Measurements from ENCODE around the gene TOX3.

Gene TOX3

DNA sequence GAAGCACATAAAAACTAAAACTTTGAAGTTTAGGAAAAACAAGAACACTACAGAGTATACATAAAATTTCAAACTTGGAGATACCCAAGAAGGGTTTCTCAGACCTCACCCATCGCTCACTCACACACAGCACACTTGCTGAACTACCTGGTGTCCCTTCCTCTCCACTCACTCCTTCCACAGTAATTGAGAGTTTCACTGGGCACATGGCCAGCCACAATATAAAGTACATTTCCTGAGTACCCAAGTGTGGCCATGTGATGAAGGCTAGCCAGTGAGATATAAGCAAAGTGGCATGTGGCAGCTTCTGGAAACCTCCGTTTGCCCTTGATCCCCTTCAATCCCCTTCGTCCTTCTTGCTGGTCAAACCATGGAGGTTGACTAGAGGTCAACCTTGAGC is 11.9 kb downstream of the TOX3 start:
- DNase-seq: no peak

- DNase-seq: no peak
Observed at GRCh38 chr16:52533296-52533695, 13.6 kb downstream of the TOX3 start.

- no peak for DNase-seq
Observed at GRCh38 chr16:52532384-52532783, 14.6 kb downstream of the TOX3 start.

DNA sequence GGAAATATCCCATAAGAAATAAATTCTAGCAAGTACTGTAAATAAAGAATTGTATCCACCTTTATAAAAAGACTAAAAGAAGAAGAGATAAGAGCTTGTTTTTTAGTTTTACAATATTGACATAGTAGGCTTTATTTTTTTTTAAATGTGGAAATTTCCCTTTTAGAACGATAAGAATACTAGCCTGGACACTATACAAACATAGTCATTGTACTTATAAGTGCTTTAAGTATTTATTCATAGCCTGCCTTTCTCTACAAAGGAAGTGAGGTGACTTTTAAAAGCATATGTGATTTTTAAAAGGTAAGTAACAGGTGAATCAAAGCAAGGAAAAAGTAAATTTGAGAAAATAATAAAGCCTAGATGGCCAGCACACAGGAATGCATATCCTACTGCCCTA is 17.7 kb downstream of the TOX3 start:
- no peak for DNase-seq

- DNase-seq: no peak
Observed at GRCh38 chr16:52528393-52529065, 18.4 kb downstream of the TOX3 start.

DNA sequence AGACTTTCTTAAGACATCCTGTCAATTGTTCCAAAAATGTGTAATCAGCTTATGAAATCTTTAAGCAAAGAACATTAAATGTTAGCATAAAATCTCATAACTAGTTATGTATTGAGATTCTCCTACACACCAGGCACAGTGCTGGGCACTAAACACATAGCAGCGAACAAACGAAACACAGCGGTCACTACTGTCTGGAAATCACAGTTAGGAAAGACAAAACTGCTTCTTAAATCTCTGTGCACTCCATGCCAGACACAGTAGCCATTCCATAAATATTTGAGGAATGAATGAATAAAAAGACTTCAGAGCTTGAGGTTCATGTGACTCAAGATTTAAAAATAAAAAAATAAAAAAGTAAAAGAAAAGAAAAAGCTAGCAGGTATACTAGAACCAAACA is 20.1 kb downstream of the TOX3 start:
- DNase-seq: no peak

DNA sequence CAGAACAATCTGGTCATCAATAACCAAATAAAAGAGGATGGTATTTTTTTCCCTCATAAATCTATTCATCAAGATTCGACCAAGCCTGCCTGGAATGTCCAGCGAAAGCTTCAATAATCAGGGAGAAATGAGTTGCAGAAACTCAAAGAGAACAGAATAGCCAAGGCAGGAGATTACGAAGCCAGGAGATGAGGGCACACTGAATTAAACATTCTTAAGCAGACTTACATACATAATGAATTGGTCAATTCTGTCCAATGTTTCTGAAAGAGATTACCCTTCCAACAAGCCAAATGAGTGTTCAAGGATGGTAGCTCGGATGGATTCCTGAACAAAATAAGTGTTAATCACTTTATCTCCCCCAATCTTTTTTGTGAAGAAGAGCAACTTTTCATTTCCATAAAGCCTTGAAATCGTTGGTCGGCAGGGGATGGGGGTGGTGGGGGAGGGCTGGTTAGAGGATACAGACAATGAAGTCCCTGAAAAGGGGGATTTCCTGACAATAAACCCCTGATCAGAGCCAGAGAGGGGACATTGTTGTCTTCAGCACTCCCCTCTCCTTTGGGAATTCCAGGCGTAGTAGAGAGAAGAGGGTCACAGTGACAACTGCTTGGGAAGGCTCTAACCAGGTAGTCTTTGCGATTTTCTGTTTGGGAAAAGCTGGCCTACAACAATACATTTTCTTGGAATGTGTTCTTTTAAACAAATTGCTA is 20.7 kb downstream of the TOX3 start:
- DNase-seq: no peak

- no peak for DNase-seq
Observed at GRCh38 chr16:52521570-52521969, 25.4 kb downstream of the TOX3 start.

DNA sequence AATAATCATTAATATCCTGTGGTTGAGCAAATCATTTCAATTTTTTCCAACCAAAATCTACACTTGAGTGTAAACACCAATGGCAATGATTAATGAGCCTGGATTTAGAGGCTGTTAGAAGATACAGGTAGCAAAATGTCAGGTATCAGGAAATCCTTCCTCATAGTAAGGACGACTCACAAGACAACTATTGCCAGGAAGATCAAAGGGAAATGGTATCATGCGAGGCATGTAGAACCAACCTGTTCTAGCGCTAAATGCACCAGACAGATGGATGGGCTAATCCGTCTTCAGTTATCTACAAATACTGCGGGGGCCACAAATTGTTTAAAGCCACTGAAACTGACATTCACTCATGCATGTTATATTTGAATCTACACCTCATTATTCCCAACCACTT is 28.1 kb downstream of the TOX3 start:
- no peak for DNase-seq

- peak; percentile 73 for DNase-seq
Observed at GRCh38 chr16:52515068-52515671, 31.8 kb downstream of the TOX3 start.

DNA sequence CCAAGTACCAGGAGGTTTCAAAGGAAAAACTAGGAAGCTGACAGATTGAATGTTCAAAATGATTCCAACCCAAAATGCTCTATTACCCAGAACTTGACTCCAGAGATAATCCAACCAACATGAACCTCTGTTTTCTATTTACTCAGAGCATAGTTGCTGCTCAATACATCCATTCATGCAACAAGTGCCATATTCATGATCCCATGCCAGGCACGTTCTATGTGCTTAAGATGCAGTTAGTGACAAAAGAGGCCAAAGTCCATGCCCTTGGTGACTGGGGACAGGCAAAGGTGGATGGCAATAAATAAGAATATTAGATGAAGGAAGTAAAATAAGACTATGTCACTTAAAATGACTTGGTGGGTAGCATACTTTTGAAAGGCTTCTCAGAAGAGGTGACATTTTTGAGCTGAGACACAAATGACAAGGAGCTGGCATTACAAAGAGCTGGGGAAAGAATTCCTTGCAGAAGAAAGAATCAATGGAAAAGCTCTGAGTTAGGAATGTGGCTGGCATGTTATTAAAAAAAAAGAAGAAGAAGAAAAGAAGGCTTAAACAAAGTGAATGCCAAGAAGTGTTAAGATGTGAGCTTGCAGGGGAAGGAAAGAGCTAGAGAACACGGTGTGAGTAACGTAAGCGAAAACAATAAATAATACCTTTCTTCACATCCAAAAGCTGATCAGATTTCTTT is 34.5 kb downstream of the TOX3 start:
- DNase-seq: no peak

DNA sequence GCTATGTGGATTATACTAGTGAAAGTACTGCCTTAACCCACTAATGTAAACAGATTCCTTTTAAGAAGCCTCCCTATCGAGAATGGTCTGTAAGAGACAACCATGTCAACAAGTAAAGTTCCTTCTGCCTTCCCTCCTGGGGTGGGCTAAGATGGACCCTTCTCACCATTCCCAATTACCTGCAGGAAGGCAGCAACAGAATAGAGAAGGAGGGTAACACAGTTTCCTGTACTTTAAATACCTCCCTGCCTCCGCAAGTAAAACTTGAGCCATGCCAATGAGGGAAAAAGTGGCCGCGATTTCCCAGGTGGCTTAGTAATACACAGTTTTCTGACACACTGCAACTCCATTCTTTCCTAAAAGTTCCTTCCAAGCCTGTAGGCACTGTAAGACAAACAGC is 45.2 kb downstream of the TOX3 start:
- no peak for DNase-seq

GRCh38 chr16:52500963-52501362 is 46.0 kb downstream of the TOX3 start:
- DNase-seq: no peak

DNA sequence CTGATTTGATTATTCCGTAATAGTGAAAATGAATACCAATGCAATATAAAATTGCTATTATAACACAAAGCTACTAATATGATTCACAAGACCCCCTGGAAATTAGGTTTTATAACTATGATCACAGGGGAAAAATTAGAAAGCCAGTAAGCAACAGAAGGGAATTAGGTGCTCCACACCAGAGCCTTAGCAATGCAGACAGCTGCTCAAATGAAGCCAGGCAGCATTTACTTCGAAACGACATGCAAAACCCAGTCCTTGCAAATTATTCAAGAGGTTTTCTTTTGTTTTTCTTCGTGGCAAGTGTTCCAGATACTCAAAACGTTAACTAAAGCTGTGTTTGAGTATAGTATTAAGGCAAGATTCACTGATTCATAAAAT is 47.9 kb downstream of the TOX3 start:
- DNase-seq: no peak

- no peak for DNase-seq
Observed at GRCh38 chr16:52498328-52499059, 48.4 kb downstream of the TOX3 start.

GRCh38 chr16:52497067-52497816 is 49.7 kb downstream of the TOX3 start:
- peak; percentile 75 for DNase-seq

- DNase-seq: no peak
Observed at GRCh38 chr16:52496051-52496876, 50.7 kb downstream of the TOX3 start.

- DNase-seq: no peak
Observed at GRCh38 chr16:52494621-52495020, 52.3 kb downstream of the TOX3 start.

- DNase-seq: no peak
Observed at GRCh38 chr16:52494145-52494544, 52.8 kb downstream of the TOX3 start.

DNA sequence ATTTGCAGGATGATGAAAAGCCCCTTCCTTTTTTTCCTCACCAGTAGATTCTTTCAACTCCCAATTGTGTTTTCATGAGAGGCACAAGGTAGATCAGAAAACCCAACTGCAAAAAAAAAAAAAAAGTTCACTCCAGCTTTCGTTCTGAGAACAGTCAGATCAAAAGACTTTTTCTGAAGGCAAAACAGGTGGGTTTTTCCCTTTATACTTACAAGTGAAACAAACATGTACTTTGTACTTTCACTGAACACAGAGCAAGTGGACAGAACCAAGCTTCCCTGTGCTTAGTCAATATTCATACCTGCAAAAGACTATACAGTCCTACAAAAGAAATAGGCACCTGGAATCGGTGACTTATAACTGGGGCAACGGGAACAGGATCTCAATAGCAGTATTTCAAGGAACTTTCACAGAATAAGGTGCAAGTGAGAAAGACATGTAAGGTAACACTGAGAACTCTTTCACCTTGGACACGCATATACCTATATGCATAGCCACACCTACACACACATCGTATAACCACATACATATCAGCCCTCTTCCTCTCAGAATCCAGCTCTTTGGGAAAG is 54.1 kb downstream of the TOX3 start:
- no peak for DNase-seq

DNA sequence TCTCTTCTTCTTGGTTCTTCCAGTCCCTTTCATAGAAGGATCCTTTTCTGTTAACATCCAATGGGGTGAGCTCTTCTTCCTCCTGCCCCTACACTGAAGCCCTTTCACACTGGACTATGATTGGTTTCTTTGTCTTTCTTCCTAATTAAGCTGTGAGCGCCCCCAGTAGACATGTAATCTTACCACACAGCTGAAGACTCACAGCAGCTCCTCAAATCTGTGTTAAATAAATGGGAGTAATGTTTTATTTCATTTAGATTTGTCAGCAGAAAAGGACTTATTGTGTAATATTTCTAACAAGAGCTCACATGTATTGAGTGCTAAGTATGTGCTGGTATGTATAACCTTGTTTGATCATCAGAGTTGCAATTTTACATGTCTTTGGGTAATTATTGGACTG is 55.7 kb downstream of the TOX3 start:
- DNase-seq: no peak

All from NCI-H1417 treated with DMSO at 0.1 percent for 48 hours (cell line).